Activated CD8-positive, alpha-beta T cell treated with anti-CD3 and anti-CD28 coated beads for 36 hours (primary cell): ENCODE results near the gene DCT. TPM values are rescaled to one million over a fixed set of nuclear protein-coding genes. Genes with fewer than 3 reads are reported as not detected.

Experiments used
- ATAC-seq: fragments of 200-7000 bp; cut with Tn5 transposase; one replicate; pipeline ENCODE4 v1.10.0; 2021; ENCODE audit warnings: mild to moderate bottlenecking, moderate library complexity
- CTCF ChIA-PET: fragments of 350-600 bp; sonication (Branson Sonifier 250); formaldehyde crosslinking; loops from one replicate; lab custom pipeline; 2021; ENCODE audit warnings: antibody characterized with exemption; lab: Charles Lee
- POLR2A ChIA-PET: fragments of 350-600 bp; sonication (Branson Sonifier 250); formaldehyde crosslinking; loops from one replicate; lab custom pipeline; 2021; ENCODE audit warnings: antibody characterized with exemption; lab: Charles Lee
- DNase-seq: peaks from one replicate; pipeline ENCODE4 v3.0.0-alpha.2; 2020
- H3K27ac Mint-ChIP-seq: one replicate; pipeline ENCODE4 v1.8.0; 2021; ENCODE audit warnings: mild to moderate bottlenecking, mixed read lengths
- H3K27me3 Mint-ChIP-seq: one replicate; pipeline ENCODE4 v1.8.0; 2021; ENCODE audit warnings: mixed read lengths
- H3K36me3 Mint-ChIP-seq: one replicate; pipeline ENCODE4 v1.8.0; 2021; ENCODE audit warnings: low read depth, mixed read lengths
- H3K4me1 Mint-ChIP-seq: one replicate; pipeline ENCODE4 v1.8.0; 2021; ENCODE audit warnings: low read depth, mixed read lengths
- H3K4me3 Mint-ChIP-seq: one replicate; pipeline ENCODE4 v1.8.0; 2021; ENCODE audit warnings: mild to moderate bottlenecking, moderate library complexity, mixed read lengths
- H3K9me3 Mint-ChIP-seq: one replicate; pipeline ENCODE4 v1.8.0; 2021; ENCODE audit warnings: mixed read lengths
- CTCF ChIP-seq: fragments of 200-600 bp; IDR thresholded peaks from one replicate; pipeline ENCODE4 v1.8.0; 2022; ENCODE audit warnings: antibody characterized with exemption, mild to moderate bottlenecking
- intact Hi-C: fragments of 100-400 bp; cut with micrococcal nuclease; formaldehyde crosslinking; loops from one replicate; pipeline ENCODE4 v1.10.0; 2022
- total RNA-seq, 2 experiments: library from RNA; stranded (reverse); gene quantifications; one replicate each; pipeline ENCODE4 v1.2.3, GENCODE V29; 2021

Gene DCT
- total RNA-seq, 2 experiments from 2014 or later: 0.07 TPM; not detected in 1

DNA sequence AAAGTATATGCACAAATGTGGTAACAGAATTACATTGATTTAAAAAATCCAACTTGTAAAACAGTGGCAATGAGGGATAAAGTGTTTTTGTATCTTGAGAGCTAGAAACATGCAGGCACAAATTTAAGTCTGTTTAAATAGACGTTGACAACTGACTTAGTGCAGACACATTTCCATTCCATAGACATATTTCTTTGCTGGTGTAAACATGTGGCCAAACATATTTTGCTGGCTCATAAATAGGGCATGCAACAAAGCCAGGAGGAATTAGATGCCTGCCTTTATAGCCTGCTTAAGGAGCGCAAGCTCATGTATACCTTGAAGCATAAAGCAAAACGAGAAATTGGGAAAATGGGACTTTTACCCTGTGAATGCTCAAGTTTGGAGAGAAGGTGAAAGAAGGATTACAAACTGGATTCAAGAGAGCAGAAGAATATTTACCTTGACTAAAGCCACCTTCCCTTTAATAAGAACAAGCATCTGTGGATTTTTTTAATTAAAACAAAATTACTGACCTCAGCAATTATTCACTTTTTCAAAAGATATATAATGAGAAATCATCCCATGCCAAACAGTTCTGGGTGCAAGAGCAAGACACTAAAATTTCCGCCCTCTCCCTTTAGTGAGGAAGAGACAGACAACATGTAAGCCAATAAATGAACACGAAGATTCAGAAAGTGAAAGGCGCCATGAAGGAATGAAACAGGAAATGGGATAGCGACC, 71.0 kb downstream of the DCT start:
- ChIA-PET POLR2A (no interaction called here), CTCF (no interaction called here)
- intact Hi-C loops: no loop called here
- ATAC-seq (no peak), DNase-seq (no peak)
- peaks cover 7% of the 10 kb centered on the region for H3K27me3 Mint-ChIP-seq
- TF ChIP-seq CTCF: no peak
- no peak overlapping the region for H3K4me3 Mint-ChIP-seq
- H3K27ac Mint-ChIP-seq: no peak overlapping the region
- H3K9me3 Mint-ChIP-seq: no peaks in the 10 kb centered on the region
- H3K4me1 Mint-ChIP-seq: peaks cover 10% of the 10 kb centered on the region
- no peaks in the 10 kb centered on the region for H3K36me3 Mint-ChIP-seq

- no peak for ATAC-seq
- no peak overlapping the region for H3K4me3 Mint-ChIP-seq
- intact Hi-C loops: no loop called here
- no peak for DNase-seq
- peaks cover 7% of the 10 kb centered on the region for H3K27me3 Mint-ChIP-seq
- ChIA-PET POLR2A (no interaction called here), CTCF (no interaction called here)
- H3K4me1 Mint-ChIP-seq: no peaks in the 10 kb centered on the region
- TF ChIP-seq CTCF: no peak
- no peaks in the 10 kb centered on the region for H3K36me3 Mint-ChIP-seq
- H3K9me3 Mint-ChIP-seq: no peaks in the 10 kb centered on the region
- no peak overlapping the region for H3K27ac Mint-ChIP-seq
These were observed 78.6 kb downstream of the DCT start for GRCh38 chr13:94400874-94401273.

- H3K4me1 Mint-ChIP-seq: no peaks in the 10 kb centered on the region
- no peak overlapping the region for H3K27ac Mint-ChIP-seq
- intact Hi-C loops: no loop called here
- ChIA-PET CTCF (no interaction called here), POLR2A (no interaction called here)
- H3K27me3 Mint-ChIP-seq: peaks cover 7% of the 10 kb centered on the region
- DNase-seq (no peak), ATAC-seq (no peak)
- no peaks in the 10 kb centered on the region for H3K9me3 Mint-ChIP-seq
- no peak overlapping the region for H3K4me3 Mint-ChIP-seq
- TF ChIP-seq CTCF: no peak
- no peaks in the 10 kb centered on the region for H3K36me3 Mint-ChIP-seq
These were observed 79.7 kb downstream of the DCT start for GRCh38 chr13:94399812-94400211.

GRCh38 chr13:94395860-94396259, 83.6 kb downstream of the DCT start:
- Mint-ChIP-seq H3K9me3 (no peaks in the 10 kb centered on the region), H3K36me3 (no peaks in the 10 kb centered on the region), H3K4me3 (no peak overlapping the region), H3K27ac (no peak overlapping the region), H3K27me3 (peaks cover 7% of the 10 kb centered on the region), H3K4me1 (no peaks in the 10 kb centered on the region)
- TF ChIP-seq CTCF: no peak
- no peak for DNase-seq
- intact Hi-C loops: no loop called here
- ChIA-PET POLR2A (no interaction called here), CTCF (interaction anchor here (0.6 to 0.8 kb wide), 3 partner anchors 34 to 1687 kb away, joined by 3 read pairs; no protein-coding TSS in a partner anchor)
- ATAC-seq: no peak

DNA sequence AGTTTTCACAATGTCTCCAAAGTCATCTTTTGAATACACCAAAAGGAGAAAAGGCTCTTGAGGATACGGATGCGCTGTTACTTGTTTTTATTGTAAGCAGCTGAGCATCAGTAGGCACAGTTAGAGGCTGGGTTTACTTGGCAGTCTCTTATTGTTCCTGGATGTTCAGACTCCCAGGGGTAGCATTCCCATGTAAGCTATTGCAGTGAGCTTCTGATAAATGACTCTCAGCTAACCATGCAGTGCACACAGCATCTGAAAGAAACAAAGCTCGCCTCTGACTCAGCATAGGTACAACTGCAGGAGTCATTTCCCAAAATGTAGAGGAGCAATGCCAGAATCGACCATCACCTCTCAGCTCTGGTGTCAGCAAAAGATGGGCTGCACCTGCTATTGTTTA, 84.8 kb downstream of the DCT start:
- DNase-seq (no peak), ATAC-seq (no peak)
- no peaks in the 10 kb centered on the region for H3K9me3 Mint-ChIP-seq
- H3K4me1 Mint-ChIP-seq: no peaks in the 10 kb centered on the region
- intact Hi-C loops: no loop called here
- no peak overlapping the region for H3K27ac Mint-ChIP-seq
- H3K36me3 Mint-ChIP-seq: no peaks in the 10 kb centered on the region
- no peak overlapping the region for H3K4me3 Mint-ChIP-seq
- peaks cover 7% of the 10 kb centered on the region for H3K27me3 Mint-ChIP-seq
- ChIA-PET POLR2A (no interaction called here), CTCF (no interaction called here)
- no peak for TF ChIP-seq CTCF
